Measurements from ENCODE around the gene LAPTM5.

- TF ChIP-seq CTCF (conservative IDR thresholded peaks at IDR 0.05; ENCODE audit: low read depth, low read length): no peak
- no peak for TF ChIP-seq EZH2 (IDR thresholded peaks at IDR 0.05; ENCODE audit: borderline replicate concordance, low read depth, low read length, poor library complexity, severe bottlenecking)
Observed at GRCh38 chr1:30790850-30791778, 33.5 kb upstream of the LAPTM5 start.

Data from A673 (cell line).